HG02943 (cell line): ENCODE results near the gene LCAT.
"Not testable (repeated sequence)": the region's sequence is repeated elsewhere in the genome, so short reads cannot be mapped to it uniquely, and the experiment has no call there.

ENCODE experiments used
- ATAC-seq: cut with Tn5 transposase; IDR thresholded peaks from one replicate; pipeline ENCODE4 v1.9.1; 2021; ENCODE audit warnings: mild to moderate bottlenecking, low read depth, moderate library complexity; ENCODE audit not compliant: unreplicated experiment

LCAT gene

DNA sequence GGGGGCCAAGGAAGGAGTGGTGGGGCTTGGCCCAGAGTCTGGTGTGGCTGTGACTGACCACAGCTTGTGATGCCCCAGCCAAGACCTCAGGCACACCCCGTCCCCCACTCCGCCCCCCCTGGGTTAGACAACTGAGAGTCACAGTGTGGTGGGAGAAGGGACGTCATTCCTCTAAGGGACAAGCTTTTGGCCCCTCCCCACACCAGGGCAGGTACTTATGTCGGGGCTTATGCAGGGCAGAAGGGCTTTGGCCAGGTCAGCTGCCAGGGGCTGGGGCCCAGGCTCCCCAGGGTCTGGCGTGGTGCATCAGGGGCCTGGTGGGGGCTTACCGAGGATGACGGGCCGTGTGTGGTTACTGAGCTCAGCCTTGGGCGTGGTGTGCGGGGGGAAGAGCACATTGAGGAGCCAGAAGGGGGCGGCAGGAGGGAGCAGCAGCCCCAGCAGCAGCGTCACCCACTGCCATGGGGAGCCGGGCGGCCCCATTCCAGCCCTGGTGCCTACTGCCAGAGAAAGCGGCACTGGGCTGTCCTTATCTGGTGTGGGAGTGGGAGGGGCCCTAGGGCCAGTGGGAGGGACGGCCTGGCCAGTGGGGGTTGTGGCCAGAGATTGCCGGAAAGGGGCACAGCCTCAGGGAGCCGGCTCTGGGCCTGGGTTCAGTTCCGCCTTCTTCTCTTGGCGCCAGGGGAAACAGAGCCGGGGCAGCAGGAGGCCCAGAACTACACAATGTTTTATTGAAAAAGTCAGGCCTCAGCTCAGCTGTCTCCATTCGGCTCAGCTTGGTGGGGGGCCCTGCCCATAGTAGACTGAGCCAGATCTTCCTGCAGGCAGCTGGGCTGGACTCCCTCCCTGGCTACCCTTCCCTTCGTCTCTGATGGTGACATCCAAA is at the start of gene LCAT:
Gene LCAT, minus strand, starts transcription at position 502 of the 886 bp plus-strand sequence. Its CDS starts 19 bp downstream, at position 483.
- no peak for ATAC-seq

DNA sequence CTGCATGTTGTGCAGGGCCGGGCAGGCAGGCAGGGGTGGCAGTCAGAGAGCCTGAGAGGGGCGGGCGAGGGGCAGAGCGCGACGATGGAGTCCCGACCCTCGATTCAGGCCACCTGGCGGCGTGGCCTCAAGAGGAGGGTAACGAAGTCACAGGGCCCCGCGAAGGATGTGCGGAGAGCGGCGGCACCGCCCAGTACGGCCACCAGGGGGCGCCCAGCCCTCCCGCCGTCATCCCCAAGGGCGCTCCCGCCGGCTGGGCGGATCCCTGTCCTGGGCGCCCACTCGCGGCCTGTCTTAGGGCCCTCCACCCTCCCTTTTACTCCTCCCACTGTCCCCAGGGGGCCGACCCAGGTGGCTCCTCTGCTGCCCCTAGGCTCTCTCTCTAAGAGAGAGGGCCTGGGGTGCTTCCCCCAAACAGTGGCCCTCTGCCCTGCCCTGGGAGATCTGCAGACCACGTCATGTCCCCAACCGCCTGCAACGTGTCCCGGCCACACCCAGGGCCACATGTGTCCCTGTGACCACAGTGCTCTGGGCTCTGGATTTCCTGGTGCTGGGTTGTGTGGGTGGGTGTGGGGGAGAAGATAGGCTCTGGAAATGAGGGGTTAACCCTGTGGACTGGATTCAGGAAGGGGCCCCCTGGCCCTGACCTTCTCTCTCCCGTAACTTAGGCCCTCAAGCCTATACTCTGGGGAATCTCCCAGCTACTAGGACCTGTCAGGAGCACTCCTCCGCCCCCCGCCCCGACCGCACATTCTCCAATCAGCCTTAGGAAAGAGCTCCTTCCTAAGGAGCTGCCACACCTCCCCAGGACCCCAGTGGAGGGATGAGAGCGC is 49.5 kb upstream of the LCAT start:
- ATAC-seq, result peak; percentile 71

GRCh38 chr16:67992661-67993206 is 48.8 kb upstream of the LCAT start:
- no peak for ATAC-seq

- ATAC-seq, result no peak
These were observed 46.1 kb upstream of the LCAT start for GRCh38 chr16:67990018-67990386.

DNA sequence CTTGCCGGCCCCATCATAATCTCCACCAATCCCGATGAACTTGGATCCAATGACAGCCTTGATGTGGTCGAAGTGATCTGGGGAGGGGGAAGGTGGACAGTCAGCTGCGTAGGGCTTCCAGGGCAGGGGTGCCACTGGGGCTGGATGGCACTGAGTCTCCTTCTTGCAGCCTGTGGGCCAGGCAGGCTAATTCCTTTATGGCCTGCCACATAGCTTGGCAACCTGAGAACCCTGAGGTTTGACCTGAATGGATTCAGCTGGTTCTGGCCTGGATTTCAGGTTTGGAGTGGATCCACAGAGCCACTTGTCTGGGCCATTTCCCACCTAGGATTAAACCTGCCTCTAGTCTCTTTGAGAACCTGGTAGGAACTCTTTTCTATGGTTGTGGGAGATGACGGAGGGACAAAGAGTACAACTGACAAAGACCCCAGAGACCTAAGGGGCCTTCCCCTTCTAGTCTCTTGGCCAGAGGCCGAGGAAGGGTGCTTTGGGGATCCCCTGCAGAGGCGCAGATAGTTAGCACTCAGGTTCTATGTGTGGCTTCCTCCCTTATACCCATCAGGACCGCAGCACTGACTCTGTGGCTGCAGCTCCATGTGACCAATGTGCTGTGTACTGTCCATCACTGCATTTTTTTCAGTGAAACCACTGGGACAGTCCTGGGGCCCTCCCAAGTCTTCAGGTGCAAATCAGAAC is 45.5 kb upstream of the LCAT start:
- ATAC-seq, result no peak

- no peak for ATAC-seq
These were observed 44.8 kb upstream of the LCAT start for GRCh38 chr16:67988675-67989074.

- ATAC-seq, result no peak
These were observed 43.7 kb upstream of the LCAT start for GRCh38 chr16:67987460-67988160.

GRCh38 chr16:67986949-67987348 is 43.0 kb upstream of the LCAT start:
- ATAC-seq, result no peak

- ATAC-seq, result no peak
These were observed 38.2 kb upstream of the LCAT start for GRCh38 chr16:67982011-67982696.

- ATAC-seq, result no peak
These were observed 36.2 kb upstream of the LCAT start, which contains the start of gene DPEP3 for GRCh38 chr16:67979955-67980678. TSS of gene DPEP3 (minus strand) at chr16:67980499. CDS start at chr16:67980380, 119 bp downstream.

DNA sequence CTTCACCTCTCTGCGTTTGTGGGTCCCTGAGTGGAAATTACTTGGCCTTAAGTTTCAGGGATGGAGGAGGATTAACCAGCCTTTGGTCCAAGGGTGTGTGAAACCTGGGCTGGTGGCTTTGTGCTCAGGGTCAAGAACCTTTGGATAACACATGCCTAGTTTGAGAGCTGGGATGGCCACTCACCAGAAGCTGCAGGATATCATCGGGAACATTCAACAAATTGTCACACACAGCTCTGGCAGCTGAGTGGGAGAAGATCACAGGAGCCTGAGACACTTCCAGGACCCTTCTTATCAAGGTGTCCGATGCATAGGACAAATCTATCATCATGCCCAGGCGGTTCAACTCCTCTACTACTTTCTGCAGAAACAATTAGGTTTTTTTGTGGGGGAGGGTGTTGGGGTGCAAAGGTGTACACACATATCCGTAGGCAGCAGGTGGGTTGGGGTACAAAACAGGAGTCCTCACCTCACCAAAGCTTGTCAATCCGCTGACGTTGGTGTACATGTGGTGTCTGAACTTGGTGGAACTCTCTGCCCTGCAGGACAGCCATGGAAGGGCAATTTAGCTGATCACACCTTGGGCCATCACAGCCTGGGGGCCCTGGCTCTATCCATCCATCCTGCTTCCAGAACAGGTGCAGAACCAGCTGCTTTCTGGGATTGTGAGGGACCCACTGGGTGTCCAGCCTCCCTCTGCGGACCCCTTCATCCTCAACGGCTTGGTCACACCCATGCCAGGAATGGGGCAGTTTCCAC is 33.7 kb upstream of the LCAT start:
- ATAC-seq, result no peak

DNA sequence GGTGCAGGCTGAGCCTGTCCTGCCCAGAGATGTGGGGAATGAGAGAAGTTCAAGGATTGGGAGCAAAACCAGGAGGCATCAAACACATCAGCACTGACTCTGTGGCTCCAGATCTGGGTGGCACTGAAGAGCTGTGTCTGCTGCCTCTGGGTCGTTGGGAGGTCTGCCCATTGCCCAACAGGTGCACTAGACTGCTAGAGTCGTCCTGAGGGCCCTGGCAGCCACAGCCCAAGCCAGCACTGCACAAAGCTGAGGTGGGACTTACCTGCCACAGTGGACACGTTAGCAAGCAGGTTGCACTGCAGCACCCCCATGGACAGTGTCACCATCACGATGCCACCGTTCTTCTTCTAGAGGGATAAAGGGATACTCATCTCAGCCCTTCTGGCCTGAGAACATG is 33.1 kb upstream of the LCAT start:
- no peak for ATAC-seq

DNA sequence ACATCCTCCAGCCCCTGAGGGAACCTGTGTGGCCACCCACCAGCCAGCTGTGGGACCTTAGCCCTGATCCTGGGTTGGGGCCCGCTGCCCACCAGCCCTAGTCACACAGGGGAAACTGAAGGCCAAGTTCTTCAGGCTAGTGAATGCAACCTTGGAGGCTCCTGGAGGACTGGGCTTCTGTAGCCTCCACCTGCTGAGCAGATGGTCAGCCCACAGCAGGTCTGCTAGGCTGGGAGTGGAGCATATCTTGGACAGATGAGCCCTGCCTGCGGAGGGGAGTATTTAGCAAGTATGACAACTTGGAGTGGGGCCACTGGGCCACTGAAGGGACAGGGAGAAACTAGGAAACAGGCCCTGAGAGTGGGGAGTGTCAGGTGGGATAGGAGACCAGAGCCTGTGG is 32.3 kb upstream of the LCAT start:
- ATAC-seq, result no peak

- no peak for ATAC-seq
These were observed 31.6 kb upstream of the LCAT start for GRCh38 chr16:67975321-67976105.

GRCh38 chr16:67972285-67972684 is 28.4 kb upstream of the LCAT start:
- ATAC-seq, result not testable (repeated sequence)

GRCh38 chr16:67971111-67971510 is 27.2 kb upstream of the LCAT start:
- no peak for ATAC-seq
